Mesothelial cell of epicardium (in vitro differentiated cells): Measurements from ENCODE around the gene RRAGD. TPM values are rescaled to one million over a fixed set of nuclear protein-coding genes. Genes with fewer than 3 reads are reported as not detected.
A peak's percentile ranks its signal among the peaks of the same experiment; 100 is the strongest.

Source experiments
- DNase-seq, 2 experiments: peaks; one replicate each; pipeline ENCODE4 v3.0.0; 2021; ENCODE audit warnings: low spot score in 2 of 2; ENCODE audit not compliant: unreplicated experiment in 2 of 2
- H3K27ac Mint-ChIP-seq: 2 replicates; pipeline ENCODE4 v1.8.0; 2021; ENCODE audit warnings: mixed read lengths
- H3K27me3 Mint-ChIP-seq: 2 replicates; pipeline ENCODE4 v1.8.0; 2021; ENCODE audit warnings: low read depth, mixed read lengths
- H3K36me3 Mint-ChIP-seq: 2 replicates; pipeline ENCODE4 v1.8.0; 2021; ENCODE audit warnings: mixed read lengths
- H3K4me1 Mint-ChIP-seq: 2 replicates; pipeline ENCODE4 v1.8.0; 2021; ENCODE audit warnings: mixed read lengths
- H3K4me3 Mint-ChIP-seq: 2 replicates; pipeline ENCODE4 v1.8.0; 2021; ENCODE audit warnings: mild to moderate bottlenecking, moderate library complexity, mixed read lengths
- H3K9me3 Mint-ChIP-seq: 2 replicates; pipeline ENCODE4 v1.8.0; 2021; ENCODE audit warnings: mixed read lengths
- total RNA-seq: library from RNA; stranded (reverse); gene quantifications from 3 replicates; pipeline ENCODE4 v1.2.1, GENCODE V29; 2021
- TF ChIP-seq, protein P1 (sequence below): fragments of 200-600 bp; sonication (generic); IDR thresholded peaks from one replicate; pipeline ENCODE4 v1.5.0; 2021; ENCODE audit warnings: antibody characterized with exemption; ENCODE audit not compliant: unreplicated experiment

Gene RRAGD
- total RNA-seq, 1 donor from 2014 or later, result 6.9 TPM

DNA sequence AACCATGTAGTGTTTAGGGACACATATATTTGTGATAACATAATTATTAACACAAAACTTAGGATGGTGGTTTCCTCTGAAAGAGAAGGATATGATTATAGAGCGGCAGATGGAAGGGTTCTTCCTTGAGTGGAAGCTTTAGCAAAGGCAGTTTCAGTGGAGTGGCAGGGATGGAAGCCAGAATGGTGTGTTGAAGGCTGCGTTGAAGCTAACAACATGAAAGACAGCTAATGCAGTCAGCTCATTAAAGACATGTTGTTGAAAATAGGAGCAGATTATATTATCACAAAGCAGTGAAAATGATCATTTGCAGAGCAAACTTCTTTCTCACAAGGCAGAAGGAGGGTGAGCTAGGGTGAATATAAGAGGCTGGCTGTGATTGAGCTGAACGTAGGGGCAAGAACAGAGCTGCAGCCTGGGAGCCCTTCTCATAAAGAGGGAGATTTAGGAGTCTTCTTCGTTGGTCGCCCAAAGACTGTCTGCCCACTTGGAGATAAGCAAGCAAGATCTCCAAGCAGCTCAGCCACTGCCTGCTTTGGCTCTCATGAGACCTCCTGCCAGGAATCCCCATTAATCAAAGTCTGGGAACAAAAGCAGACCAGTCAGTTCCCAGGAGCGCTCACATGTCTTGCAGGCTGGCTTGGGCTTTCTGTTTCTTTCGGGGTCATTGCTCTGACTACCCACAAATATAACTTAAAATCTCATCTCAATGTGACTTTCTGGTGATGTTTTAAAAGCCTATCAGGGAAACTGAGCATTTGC is 18.3 kb upstream of the RRAGD start:
- Mint-ChIP-seq H3K4me1 (peaks cover 19% of the 10 kb centered on the region), H3K4me3 (no peak overlapping the region), H3K27me3 (no peaks in the 10 kb centered on the region), H3K27ac (no peak overlapping the region), H3K36me3 (no peaks in the 10 kb centered on the region), H3K9me3 (no peaks in the 10 kb centered on the region)
- DNase-seq, result no peak
- TF ChIP-seq, protein P1, sequence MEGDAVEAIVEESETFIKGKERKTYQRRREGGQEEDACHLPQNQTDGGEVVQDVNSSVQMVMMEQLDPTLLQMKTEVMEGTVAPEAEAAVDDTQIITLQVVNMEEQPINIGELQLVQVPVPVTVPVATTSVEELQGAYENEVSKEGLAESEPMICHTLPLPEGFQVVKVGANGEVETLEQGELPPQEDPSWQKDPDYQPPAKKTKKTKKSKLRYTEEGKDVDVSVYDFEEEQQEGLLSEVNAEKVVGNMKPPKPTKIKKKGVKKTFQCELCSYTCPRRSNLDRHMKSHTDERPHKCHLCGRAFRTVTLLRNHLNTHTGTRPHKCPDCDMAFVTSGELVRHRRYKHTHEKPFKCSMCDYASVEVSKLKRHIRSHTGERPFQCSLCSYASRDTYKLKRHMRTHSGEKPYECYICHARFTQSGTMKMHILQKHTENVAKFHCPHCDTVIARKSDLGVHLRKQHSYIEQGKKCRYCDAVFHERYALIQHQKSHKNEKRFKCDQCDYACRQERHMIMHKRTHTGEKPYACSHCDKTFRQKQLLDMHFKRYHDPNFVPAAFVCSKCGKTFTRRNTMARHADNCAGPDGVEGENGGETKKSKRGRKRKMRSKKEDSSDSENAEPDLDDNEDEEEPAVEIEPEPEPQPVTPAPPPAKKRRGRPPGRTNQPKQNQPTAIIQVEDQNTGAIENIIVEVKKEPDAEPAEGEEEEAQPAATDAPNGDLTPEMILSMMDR, result no peak

DNA sequence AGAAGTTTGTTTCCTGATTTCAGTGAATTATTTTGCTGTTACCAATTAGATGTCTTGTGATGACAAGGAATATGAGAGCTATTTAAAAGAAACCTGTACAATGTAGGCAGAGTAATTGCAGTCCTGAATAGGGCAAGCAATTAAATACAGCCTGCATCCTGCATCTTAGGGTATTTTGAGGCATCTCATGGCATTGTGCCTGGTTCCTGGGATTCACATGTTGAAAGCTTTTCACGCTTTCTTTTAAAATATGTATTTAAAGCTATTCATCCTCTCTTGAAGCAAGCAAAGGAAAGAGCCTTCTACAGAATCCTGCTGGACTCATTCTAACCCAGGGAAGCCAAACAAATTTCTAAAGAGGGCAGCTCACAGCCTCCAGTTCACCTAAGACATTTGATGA is 4.7 kb upstream of the RRAGD start:
- no peaks in the 10 kb centered on the region for H3K9me3 Mint-ChIP-seq

DNA sequence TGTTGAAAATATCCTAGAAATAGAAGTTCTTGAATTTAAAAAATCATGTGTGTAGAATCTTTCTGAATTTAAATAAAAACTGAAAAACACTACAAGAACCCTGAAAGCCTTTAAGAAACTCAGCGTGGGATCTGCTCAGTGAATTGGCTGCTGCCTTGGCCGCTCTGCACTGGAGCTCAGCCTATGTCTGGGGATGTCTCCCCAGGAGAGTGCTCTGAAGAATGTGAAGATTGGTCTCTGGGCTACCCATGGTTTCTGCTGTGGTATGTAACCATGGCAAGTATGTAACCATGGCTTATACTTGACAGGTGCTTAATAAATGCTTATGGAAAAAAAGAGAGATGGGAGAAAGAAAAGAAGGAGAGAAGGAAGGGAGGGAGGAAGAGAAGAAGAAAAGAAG is 3.1 kb upstream of the RRAGD start:
- Mint-ChIP-seq H3K4me3 (no peak overlapping the region), H3K9me3 (no peaks in the 10 kb centered on the region), H3K27me3 (peaks cover 29% of the 10 kb centered on the region), H3K4me1 (peaks cover 13% of the 10 kb centered on the region), H3K36me3 (no peaks in the 10 kb centered on the region), H3K27ac (no peak overlapping the region)
- no peak for DNase-seq
- TF ChIP-seq, protein P1, result no peak

More for the DNA sequence above, 4.7 kb upstream of the RRAGD start:
- Mint-ChIP-seq H3K27me3 (peaks cover 20% of the 10 kb centered on the region), H3K4me1 (peaks cover 4% of the 10 kb centered on the region), H3K4me3 (no peak overlapping the region), H3K36me3 (no peaks in the 10 kb centered on the region), H3K27ac (no peak overlapping the region)
- DNase-seq, result no peak
- TF ChIP-seq, protein P1, result no peak

DNA sequence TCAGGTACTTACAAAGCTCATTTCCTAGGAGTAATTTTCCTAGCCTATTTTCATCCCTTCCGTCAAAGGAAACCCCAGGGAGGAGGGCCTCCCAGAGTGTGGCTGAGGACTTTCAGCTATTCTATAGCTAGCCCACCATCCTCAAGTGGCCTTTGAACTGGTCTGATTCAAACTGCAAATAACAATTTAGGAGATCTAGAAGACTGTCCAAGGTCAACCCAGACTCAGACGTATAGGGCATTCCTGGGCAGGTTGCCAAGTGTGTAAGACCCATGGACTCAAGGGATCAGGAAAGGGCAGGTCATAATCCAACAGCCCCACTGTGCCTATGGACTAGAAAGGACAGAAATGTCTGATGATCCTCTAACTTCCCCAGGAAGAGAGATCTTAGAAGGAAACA is 2.1 kb upstream of the RRAGD start:
- Mint-ChIP-seq H3K27me3 (peaks cover 36% of the 10 kb centered on the region), H3K27ac (no peak overlapping the region), H3K4me3 (no peak overlapping the region), H3K36me3 (no peaks in the 10 kb centered on the region), H3K9me3 (no peaks in the 10 kb centered on the region), H3K4me1 (peaks cover 13% of the 10 kb centered on the region)
- no peak for DNase-seq
- TF ChIP-seq, protein P1, result no peak

GRCh38 chr6:89413006-89413400 is 930 bp upstream of the RRAGD start:
- H3K36me3 Mint-ChIP-seq, result no peaks in the 10 kb centered on the region
- TF ChIP-seq, protein P1, result no peak
- H3K4me1 Mint-ChIP-seq, result peaks cover 13% of the 10 kb centered on the region
- no peaks in the 10 kb centered on the region for H3K9me3 Mint-ChIP-seq
- peaks cover 41% of the 10 kb centered on the region for H3K27me3 Mint-ChIP-seq
- DNase-seq, result no peak
- H3K27ac Mint-ChIP-seq, result no peak overlapping the region
- H3K4me3 Mint-ChIP-seq, result peak overlapping the region; percentile 92
